ENCODE results near the gene DSC1.
"Not testable (repeated sequence)": the region's sequence is repeated elsewhere in the genome, so short reads cannot be mapped to it uniquely, and the experiment has no call there.

The DSC1 gene

DNA sequence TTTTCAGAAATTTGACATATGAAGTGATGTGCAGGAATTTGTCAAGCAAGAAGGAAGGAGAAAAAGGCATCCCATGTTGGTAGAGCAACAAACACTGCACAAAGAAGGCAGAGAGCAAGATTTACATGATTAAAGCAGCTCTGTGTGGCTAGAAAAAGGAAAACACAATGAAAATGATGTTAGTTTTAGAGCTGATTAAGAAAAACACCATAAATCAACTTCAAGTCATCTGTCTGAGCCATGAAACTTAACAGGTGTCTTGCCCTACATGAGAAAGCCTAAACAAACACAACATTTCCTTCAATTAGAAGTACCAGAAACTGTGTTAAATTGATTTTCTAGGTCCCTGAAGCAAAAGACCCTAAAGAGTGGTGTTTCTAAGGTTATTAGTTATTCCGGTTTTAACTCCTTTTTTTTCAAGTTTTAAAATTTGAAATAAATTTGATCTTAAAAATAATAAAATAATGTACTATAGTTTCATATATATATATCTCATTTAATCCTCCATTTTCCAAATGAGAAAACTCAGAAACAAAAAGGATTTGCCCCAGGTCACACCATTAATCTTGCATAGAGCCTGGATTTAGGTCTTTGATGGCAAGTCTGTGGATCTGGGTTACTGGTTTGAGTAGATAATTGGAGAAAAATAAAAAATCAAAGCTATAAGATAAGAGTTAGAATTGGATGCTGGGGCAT, 8.6 kb upstream of the DSC1 start:
- no peak for DNase-seq (ENCODE audit: extremely low read depth in 1 of 2, low read depth in 1 of 2)

DNA sequence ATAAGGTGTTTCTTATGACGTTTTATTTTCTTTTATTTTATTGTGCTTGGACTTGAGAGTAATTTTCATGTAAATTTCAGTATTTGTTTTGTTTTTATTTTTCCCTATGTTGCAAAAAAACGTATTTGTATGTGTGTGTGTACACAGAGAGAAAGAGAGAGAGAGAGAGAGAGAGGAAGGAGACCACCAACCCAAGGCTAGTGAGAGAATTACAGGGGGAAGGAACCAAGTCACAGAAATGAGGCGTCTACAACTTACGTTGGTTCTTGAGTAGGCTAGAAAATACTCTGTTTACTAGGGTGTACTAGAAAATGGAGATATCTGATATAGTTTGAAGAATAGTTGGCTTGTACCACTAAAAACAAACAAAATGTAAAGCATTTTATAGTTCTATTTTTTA, 7.7 kb upstream of the DSC1 start:
- DNase-seq (ENCODE audit: extremely low read depth in 1 of 2, low read depth in 1 of 2): no peak

DNA sequence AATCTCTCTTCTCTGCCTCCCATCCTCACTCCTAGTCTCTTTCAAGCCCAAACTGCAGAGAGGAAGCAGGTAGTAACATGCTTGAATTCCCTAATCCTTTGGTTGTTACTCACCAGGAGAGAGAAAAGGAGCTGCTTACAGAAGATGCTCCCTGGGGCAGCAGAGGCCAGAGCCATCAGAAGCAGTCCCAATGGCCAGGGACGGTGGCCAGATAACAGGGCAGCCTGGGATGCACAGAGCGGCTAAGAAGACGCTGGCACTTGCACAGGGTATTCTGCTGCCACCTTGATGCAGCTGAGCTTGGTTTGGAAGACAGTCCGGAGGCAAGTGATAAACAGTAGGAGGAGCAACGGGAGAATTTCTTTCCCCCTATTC, 250 bp downstream of the DSC1 start:
- DNase-seq (ENCODE audit: extremely low read depth in 1 of 2, low read depth in 1 of 2): no peak

DNA sequence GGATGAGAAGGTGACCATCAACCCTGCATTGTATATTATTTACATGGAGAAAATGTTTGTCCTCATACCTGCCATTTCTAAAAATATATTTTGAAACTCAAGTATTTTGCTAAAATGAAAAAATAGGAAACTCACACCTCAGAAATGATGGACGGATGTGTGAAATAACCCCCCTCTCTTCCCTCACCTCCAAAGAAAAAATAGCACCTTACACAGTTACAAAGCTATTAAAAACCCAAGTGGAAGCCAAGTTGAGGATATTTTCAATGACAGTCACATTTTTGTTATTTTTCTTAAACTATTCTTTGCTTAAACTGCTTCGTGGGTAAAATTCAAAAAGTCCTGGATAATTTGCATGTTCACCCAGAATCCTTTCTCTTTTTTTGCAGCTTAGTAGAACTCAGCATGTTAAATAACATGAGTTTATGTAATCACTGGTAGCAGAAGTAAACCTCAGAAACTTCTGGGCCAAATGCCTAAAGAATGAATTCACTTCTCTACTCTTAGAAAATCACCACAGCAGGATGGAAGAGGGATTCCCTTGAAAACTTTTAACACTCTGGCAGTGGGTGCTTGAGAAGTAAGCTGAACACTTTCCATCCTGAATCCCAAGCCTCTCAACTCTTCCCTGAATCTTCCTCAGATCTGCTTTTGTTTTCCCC, 768 bp downstream of the DSC1 start:
- DNase-seq (ENCODE audit: extremely low read depth in 1 of 2, low read depth in 1 of 2): no peak

DNA sequence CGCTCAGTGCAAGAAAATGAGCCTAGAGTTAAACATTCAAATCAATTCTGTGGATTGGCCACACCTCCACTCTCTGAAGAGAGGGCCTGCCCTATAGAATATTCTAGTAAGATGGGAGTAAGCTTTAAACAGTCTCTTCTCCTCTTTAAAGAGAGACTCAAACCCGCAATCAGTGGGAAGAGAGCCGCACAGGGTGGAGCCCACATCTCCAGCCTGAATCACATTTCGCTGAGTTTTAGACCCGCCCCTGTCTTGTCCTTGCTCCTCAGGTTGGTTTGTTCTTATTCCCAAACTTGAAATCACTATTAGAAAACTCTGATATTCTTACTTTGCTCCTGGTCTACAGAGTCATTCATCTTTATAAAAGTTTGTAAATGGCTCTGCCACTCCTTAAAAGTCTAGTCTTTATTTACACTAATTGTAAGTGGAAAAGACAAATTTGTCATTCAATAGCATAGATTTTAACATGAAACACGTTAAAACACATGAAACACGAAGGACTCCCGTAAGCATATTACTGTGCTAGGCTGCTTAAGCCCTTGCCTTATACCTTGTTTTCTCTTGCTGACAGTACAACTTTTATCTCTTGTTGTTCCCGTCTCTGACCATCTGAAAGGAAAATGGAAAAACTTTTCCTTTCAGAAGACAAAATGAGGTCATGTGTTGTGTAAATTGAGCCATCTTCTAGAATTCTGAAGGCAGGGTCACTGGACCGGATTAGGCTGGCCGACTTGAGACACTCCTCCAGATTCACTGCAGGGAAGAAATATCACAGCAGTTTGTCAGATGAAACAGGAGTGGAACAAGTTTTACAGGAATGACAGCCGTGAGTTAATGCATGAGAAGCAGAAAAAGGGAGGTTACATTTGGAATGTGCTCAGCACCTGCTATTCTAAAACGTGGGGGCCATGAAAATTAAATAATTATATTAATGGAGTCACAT, 5.6 kb downstream of the DSC1 start:
- no peak for DNase-seq (ENCODE audit: extremely low read depth in 1 of 2, low read depth in 1 of 2)

DNA sequence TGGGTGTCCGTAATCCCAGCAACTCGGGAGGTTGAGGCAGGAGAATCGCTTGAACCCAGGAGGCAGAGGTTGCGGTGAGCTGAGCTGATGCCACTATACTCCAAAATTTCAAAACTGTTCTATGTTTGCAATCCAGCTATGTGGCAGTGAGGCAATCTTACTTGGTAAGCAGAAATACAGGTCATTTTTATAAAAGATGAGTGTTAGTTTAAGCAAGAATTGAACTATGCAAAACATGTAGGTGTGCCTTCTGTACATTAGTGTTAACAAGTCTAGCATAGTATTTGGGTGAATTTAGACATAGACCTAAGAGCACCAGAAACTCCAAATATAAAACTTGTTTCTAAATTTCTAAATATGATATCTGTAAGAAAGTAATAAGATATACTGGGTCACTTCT, 7.2 kb downstream of the DSC1 start:
- DNase-seq (ENCODE audit: extremely low read depth in 1 of 2, low read depth in 1 of 2): no peak

DNA sequence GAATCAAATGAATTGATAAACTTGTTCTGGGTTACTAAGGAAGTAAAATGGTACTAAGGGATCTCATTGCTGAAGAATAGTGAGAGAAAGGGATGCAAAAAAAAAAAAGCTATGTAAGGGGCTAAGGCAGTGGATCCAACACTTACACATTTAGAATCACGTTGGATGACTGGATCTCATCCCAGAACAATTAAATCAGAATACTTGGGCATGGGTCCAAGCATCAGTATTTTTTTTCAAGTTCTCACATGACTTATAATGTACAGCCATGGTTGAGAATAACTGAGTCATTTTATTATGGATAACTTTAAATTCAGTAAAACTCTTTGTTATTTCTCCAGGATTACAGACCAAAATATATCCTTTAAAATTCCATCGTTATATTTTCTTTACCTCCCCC, 8.5 kb downstream of the DSC1 start:
- DNase-seq (ENCODE audit: extremely low read depth in 1 of 2, low read depth in 1 of 2): no peak

DNA sequence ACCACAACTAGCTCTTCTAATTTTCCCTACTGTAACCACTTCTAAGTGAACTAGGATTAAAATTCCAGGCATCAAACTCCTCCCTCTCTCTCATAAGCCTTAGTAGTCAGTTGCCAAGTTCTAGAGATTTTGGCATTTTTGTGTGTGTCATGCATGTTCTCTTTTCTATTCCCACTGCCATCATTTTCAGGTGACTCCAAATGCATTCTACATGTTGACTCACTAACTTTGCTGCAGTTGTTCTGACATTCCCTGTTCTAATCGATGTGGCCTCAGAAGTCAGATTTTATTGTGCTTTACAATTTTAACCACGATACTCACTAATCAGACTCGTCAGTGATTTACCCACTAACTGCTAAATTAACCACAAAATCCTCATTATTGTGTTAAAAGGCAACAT, 13.3 kb downstream of the DSC1 start:
- DNase-seq (ENCODE audit: extremely low read depth in 1 of 2, low read depth in 1 of 2): no peak

DNA sequence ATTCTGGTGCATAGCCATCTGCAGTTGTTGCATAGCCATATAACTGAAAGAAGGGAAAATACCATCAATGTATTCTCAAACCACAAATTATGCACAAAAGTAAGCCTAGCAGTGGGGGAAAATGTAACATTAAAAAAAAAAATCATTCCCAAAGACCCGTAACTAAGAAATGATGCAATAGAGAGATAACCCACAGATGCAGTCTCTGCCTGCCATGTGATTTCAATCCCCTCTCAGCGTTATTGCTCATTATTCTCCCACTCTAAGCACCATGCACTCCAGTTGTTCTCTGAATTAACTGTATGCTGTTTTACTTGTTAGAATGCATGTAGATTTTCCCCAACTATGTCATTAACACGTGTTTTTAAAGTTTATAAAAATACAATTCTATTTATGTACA, 14.1 kb downstream of the DSC1 start:
- DNase-seq (ENCODE audit: extremely low read depth in 1 of 2, low read depth in 1 of 2): no peak

DNA sequence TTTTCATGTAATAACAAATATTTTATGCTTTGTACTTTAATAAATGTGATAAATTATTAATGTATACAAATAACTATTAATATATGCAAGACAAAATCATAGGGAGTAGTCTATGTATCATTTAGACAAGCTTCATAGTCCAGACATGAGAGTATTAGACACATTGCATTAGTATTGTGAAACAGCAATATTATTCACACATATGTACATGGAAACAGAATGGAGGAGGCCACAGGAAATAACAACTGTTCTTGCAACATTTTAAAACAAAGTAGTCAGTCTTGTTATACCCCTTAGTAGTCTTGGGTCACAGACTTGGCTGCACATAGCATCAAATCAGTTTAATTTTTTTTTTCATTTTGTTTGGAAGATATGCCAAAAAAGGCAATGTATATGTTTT, 15.8 kb downstream of the DSC1 start:
- no peak for DNase-seq (ENCODE audit: extremely low read depth in 1 of 2, low read depth in 1 of 2)

DNA sequence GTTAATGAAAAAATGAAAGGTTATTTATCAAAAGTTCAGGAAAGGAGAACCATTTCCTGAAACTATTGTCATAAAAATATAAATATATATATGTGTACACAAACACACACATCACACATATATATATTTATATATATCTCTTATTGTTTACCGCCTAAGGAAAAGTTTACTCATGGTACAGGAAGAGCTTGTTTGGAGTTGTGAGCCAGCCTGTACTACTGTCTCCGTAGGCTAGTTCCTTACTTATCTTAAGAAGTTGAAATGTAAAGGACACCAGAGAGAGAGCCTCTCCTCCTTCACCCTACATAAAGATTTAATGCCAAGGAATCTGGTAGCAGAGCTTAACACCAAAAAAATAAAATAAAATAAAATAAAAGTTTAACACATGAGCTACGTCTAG, 19.6 kb downstream of the DSC1 start:
- DNase-seq (ENCODE audit: extremely low read depth in 1 of 2, low read depth in 1 of 2): no peak

DNA sequence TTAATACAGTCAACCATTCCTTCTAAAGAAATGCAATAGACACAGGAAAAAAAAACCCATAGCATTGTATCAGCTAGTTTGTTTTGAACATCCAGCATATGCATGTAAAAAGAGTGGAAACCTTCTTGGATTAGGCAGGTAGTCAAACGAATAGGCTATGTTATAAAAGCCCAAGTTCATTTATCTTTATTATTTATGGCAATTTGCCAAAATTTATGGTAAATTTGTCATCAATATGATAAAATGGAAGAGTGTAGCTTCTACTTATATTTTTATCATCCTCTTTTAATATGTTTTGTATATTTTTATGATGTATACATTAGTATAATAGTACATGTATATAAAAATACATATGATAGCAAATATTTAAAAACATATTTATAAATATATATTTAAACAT, 23.9 kb downstream of the DSC1 start:
- DNase-seq (ENCODE audit: extremely low read depth in 1 of 2, low read depth in 1 of 2): no peak

DNA sequence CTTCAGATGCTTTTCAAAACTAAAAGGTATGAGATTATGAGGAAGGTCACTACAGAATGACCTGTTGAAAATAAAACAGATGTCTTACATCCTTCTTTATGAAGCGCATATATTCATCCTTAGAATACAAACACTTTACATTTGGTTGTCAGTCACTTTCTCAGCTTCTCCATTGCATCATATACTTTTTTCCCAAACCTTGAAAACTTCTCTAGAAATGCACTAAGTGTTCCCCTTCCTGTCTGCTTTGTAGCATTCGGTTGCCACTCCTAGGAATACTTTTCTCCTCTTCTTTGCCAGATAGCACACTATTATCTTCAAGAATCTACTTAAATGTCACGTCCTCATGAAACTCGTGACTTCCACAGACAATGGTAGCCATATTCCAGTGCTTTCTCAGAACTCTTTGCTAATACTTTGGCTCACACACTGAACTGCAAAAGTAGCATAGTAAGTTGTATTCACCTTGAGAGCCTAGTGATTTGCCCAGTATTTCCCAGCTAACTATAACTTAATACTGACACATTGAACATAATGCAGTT, 27.6 kb downstream of the DSC1 start:
- no peak for DNase-seq (ENCODE audit: extremely low read depth in 1 of 2, low read depth in 1 of 2)

DNA sequence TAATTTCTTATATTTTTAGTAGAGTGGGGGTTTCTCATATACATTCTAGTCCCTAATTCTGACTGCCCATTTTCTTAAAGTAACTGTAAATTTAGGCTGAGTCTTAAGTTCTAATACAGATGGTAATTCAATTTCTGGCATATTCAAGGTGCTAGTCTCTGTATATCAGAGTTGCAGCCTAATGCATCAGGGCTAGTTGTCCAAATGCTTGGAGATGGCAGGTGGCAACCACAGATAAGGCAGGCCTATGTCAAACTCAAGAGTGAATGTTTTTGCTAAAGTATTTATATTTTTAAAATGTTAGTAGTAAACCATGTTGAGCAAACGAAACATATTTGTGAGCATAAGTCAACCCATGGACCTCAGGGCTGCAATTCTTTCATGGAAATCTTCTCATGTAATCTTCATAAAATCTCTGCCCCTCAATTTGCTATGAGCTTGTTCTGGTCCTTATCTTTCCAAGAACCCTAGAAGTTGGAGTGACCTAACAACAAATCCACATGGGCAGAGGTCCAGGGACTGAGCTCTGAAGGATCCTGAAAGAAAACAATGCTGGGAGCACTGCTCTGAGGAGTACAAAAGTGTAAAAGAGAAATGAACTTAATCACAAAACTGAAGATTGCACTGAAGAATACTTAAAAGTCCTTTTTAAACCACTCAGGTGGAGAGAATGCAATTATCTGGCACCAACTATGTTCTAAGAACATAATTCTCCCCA, 33.1 kb downstream of the DSC1 start:
- no peak for DNase-seq (ENCODE audit: extremely low read depth in 1 of 2, low read depth in 1 of 2)

DNA sequence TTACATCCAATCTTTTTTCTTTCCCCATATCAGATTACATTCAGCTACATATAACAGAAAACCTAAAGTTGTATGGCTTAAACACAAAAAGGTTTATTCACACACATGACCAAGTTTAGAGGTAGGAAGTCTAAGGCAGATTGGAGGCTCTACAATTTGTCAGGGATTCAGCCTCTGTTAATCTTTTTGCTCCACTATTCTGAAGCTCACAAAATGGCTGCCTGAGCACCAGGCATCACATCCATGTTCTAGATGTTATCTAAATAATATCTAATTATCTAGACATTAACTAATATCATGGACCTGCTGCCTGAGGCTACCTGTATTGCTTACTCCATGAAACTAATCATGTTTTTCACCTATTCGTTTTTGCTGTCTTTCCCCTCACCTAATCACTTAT, 36.8 kb downstream of the DSC1 start:
- DNase-seq (ENCODE audit: extremely low read depth in 1 of 2, low read depth in 1 of 2): no peak

DNA sequence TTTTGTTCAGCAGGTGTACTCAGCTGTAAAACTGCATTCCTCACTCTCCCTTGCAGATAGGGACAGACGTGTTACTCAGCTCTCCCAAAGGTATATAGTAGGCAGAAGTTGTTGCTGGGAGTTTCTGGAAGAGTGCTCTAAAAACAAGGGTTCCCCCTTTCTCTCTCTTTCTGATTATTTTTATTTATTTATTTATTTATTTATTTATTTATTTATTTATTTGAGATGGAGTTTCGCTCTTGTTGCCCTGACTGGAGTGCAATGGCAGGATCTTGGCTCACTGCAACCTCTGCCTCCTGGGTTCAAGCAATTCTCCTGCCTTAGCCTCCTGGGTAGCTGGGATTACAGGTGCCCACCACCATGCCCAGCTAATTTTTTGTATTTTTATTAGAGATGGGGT, 39.5 kb downstream of the DSC1 start:
- DNase-seq (ENCODE audit: extremely low read depth in 1 of 2, low read depth in 1 of 2): not testable (repeated sequence)

DNA sequence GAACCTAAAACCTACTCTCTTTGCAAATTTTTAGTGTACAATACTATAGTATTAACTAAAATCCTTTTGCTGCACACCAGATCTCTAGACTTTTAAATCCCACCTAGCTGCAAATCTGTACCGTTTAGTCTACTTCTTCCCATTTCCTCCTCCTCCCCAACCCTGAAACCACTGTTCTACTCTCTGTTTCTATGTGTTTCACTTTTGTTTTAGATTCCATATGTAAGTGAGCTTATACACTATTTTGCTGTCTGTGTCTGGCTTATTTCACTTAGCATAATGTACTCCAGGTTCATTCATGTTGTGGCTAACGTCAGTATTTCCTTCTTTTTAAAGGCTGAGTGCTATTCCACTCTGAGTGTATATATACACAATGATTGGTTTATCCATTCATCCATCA, 42.1 kb downstream of the DSC1 start:
- DNase-seq (ENCODE audit: extremely low read depth in 1 of 2, low read depth in 1 of 2): no peak

DNA sequence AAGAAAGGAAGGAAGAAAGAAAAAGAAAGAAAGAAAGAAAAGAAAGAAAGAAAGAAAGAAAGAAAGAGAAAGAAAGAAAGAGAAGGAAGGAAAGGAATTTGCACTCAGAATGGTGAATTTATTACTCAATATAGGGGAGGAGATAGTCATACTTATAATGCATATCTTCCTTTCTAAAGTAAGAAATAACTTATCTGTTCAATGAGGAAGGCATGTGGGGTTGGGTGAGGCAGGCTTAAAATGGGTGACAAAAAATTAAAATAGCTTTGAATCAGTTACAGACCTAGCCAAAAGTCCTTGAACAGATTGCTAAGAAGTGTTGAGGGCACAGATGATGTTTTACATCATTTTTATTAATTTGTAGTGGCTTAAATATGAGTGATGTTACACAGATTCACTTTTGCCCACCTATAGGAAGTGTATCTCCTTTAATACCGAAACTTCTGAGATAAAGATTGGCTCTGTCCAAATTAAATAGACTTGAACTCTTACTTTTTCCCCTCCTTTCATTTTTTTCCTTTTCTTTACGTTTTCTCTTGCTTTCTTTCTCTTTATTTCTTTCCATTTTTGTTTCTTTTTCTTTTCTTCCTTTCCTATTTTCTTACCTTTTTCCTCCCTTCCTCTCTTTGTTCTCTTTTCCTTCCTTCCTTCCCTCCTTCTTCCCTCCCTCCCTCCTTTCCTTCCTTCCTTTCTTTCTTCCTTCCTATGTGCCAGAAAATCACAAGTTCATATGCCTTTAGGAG, 45.6 kb downstream of the DSC1 start:
- no peak for DNase-seq (ENCODE audit: extremely low read depth in 1 of 2, low read depth in 1 of 2)

DNA sequence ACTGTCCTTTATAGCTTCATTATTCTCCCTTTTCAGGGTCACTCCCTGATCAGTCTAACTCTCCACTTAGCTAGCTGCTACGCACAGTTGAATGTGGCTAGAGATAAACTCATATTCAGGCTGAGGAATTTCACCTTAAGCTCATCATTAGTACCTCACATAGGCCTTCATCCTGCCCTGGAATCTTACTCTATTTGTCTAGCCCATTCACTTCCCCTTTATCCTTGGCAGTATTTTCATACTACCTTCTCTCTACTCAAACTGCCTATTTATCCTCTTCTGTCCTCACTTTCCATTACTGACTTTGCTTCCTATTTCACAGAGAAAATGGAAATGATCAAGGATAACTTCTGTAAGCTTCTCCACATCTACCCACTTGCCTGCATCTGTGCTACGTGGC, 49.9 kb downstream of the DSC1 start:
- no peak for DNase-seq (ENCODE audit: extremely low read depth in 1 of 2, low read depth in 1 of 2)

DNA sequence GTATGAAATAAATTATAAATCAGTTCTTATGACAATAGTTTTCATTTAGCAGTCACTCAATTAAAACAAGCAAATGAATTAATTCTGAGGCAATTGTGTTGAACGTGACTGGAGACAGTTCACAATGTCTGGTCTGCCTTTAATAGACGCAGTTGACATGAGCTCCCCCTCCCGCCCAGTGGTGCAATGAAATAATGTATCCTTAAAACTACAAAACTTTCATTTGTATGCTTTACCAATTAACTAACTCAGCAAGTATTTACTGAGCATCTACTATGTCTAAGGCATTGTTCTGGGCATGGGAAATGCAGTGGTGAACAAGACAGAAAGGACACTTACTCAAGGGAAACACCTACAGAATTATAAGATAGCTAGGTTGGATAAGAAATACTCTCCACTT, 56.9 kb downstream of the DSC1 start:
- DNase-seq (ENCODE audit: extremely low read depth in 1 of 2, low read depth in 1 of 2): no peak
